HL-60/S4 treated with retinoic acid at 250 ng/mL for 4 days and 3 days (cell line): Measurements from ENCODE around the gene UBR7.

Source experiments
- in situ Hi-C: fragments of 300-500 bp; cut with MboI; formaldehyde crosslinking; loops from 2 replicates; pipeline ENCODE4 v1.7.0; 2022; ENCODE audit warnings: low sequenced_read_pairs

Gene UBR7

GRCh38 chr14:93246534-93246933 lies 39.5 kb downstream of the UBR7 start:
- in situ Hi-C loops = no loop called here

- in situ Hi-C loops = no loop called here
Measured at GRCh38 chr14:93249128-93249831, 42.2 kb downstream of the UBR7 start.

GRCh38 chr14:93262446-93262845 lies 55.4 kb downstream of the UBR7 start:
- in situ Hi-C loops = no loop called here

- in situ Hi-C loops = no loop called here
Measured at GRCh38 chr14:93263416-93263815, 56.4 kb downstream of the UBR7 start.

GRCh38 chr14:93266127-93266526 lies 59.1 kb downstream of the UBR7 start:
- in situ Hi-C loops = no loop called here

GRCh38 chr14:93267149-93267711 lies 60.2 kb downstream of the UBR7 start:
- in situ Hi-C loops = no loop called here

- in situ Hi-C loops = no loop called here
Measured at GRCh38 chr14:93268406-93268805, 61.4 kb downstream of the UBR7 start.

GRCh38 chr14:93269341-93270068 lies 62.4 kb downstream of the UBR7 start:
- in situ Hi-C loops = no loop called here

- in situ Hi-C loops = no loop called here
Measured at GRCh38 chr14:93271111-93271510, 64.1 kb downstream of the UBR7 start.

- in situ Hi-C loops = no loop called here
Measured at GRCh38 chr14:93274055-93274806, 67.2 kb downstream of the UBR7 start.

- in situ Hi-C loops = no loop called here
Measured at GRCh38 chr14:93276031-93276716, 69.1 kb downstream of the UBR7 start.
